ENCODE measurements around the gene RAB6B.

The RAB6B gene

DNA sequence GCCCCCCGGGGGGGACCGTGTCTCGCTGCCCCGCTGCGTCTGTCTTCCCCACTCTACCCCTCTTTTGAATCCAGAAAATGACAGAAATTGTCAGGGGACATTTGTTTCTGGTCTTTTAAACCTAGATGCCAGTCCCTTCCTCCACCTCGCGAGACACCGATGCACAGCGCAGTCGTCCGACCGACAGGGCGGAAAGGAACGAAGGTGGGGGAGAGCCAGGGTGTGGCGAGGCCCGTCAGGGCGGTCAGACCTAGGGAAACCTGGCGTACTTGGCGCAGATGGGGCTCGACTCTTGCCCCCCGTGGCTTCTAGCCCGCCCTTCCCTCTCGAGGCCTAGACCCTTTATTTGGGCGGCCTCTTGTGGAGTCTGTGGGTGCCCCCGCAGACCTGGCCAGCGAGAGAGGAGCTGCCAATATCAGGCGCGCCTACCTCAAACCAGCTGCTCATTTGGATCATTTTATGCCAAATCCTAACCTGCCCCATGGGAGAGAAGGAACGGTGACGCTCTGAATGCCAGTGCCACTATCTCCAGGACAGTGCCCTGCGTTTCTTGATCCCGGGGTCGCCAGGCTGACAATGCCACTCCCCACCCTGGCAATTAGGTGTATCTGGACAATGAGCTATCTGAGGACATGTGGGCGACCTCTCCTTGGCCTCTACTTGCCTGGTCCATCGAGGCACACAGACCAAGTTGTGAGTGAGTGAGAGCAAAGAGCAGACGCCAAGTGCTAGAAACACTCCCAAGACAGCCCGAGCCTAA, 500 bp upstream of the RAB6B start:
- DNase-seq (ENCODE audit: low read depth in 3 of 3, low spot score in 1 of 3) = no peak

GRCh38 chr3:133894353-133895207, 1.1 kb downstream of the RAB6B start:
- DNase-seq (ENCODE audit: low read depth in 3 of 3, low spot score in 1 of 3) = no peak

- no peak for DNase-seq (ENCODE audit: low read depth in 3 of 3, low spot score in 1 of 3)
These were observed 1.9 kb downstream of the RAB6B start for GRCh38 chr3:133893683-133894352.

DNA sequence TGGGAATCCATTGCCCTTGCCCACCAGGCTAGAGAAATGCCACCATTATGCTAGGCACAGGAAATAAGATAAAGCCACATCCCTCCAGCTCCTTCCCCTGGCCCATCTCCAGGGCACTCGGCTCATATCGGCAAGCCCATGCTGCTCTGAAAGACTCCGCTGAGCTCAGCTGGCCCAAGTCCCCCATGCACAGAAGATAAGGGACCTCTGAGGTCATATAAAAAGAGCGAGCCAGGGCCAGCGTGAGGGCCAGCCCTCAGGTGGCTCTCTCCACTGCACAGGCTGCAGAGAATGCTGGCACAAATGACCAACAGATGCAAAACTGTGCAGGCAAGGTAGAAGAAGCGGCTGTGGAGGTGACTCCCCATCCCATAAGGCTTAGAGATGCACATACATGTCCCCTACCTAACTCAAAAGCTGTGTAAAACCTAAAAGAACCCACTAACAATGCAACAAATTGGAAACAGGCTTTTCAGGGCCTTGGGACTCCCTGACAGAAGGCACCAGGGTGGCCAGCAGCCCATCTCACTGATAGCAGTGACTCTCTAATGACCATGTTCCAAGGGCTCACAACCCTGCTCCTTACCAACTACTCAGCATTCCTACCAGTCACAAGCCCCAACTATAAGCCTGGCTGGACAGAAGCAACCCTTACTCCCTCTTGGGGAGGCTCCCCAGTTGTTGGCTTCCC, 3.0 kb downstream of the RAB6B start:
- no peak for DNase-seq (ENCODE audit: low read depth in 3 of 3, low spot score in 1 of 3)

- DNase-seq (ENCODE audit: low read depth in 3 of 3, low spot score in 1 of 3) = no peak
These were observed 3.9 kb downstream of the RAB6B start for GRCh38 chr3:133891662-133892378.

DNA sequence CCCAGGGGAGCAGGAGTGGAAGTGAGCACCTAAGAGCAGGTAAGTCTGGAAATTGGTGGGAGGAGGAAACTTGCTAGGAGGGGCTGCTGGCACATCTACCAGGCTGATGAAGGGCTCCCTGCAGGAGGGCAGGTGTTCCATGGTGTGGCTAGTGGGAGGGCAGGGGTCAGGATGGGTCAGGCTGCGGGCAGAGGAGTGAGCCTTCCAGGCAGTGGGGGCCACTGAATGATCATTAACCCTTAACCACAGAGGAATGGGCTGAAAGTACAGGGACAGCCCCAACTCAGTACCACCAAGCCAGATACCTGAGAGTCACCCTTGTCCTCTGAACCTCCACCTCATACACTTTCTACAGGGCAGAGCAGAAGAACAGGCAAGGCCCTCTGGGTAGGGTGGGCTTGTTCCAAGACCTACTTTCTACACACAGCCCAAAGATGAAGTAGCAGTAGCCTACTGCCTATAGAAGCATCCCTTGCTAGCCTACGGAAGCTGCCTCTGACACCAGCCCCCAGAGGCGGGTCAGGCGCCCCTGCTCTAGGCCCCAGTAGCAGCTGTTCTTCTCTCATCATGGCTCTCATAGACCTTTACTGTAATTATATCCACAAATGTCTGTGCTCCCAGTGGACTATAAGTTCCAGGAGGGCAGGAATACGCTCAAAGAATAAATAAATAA, 4.6 kb downstream of the RAB6B start:
- no peak for DNase-seq (ENCODE audit: low read depth in 3 of 3, low spot score in 1 of 3)

DNA sequence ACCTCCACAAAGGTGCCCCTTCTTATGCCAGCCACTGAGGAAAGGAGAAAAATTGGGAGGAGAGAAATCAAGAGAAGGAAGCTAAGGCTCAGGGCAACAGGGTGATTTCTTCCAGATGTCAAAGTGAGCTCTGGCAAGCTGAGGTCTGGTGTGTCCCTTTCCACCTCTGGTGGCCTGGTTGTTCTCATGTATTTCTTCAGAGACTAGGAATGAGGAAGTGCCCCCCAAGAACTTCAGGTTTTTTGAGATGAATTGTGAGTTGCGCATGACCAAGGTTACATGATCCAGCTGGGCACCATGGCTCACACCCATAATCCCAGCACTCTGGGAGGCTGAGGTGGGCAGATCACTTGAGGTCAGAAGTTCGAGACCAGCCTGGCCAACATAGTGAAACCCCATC, 5.6 kb downstream of the RAB6B start:
- DNase-seq (ENCODE audit: low read depth in 3 of 3, low spot score in 1 of 3) = no peak

GRCh38 chr3:133888726-133889340, 6.8 kb downstream of the RAB6B start:
- no peak for DNase-seq (ENCODE audit: low read depth in 3 of 3, low spot score in 1 of 3)

GRCh38 chr3:133887803-133888703, 7.6 kb downstream of the RAB6B start:
- no peak for DNase-seq (ENCODE audit: low read depth in 3 of 3, low spot score in 1 of 3)

DNA sequence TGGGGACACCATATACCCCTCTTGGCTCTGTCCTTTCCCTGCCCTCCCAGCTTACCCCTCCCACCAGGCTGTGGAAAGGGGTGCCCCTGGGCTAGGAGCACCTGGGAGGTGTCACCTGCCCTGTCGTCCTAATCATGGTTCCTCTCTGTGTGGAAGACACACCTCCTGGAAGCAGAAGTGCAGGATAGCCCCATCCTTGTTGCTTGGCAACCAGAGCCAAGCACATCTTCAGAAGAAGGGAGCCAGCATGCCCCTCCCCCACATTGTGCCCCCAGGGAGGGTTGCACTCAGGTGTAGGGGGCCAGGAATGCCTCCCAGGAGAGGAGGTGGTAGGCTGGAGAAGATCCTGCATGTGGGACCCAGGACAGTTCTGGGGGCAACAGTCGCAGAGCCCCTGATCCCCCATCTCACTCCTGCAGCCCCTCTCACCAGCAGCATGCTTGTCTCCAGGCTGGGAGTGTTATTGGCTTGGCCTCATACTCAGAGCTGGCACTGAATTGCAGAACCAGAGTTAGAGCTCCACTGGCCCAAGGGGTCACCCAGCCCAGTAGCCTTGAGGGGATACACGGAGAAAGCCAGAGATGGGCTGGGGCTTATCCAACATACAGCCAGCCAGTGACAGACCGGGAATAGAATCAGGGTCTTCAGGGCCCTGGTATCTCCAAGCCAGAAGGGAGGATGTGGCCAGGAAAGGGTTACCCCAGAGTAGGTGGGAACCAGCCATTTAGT, 8.4 kb downstream of the RAB6B start:
- no peak for DNase-seq (ENCODE audit: low read depth in 3 of 3, low spot score in 1 of 3)

DNA sequence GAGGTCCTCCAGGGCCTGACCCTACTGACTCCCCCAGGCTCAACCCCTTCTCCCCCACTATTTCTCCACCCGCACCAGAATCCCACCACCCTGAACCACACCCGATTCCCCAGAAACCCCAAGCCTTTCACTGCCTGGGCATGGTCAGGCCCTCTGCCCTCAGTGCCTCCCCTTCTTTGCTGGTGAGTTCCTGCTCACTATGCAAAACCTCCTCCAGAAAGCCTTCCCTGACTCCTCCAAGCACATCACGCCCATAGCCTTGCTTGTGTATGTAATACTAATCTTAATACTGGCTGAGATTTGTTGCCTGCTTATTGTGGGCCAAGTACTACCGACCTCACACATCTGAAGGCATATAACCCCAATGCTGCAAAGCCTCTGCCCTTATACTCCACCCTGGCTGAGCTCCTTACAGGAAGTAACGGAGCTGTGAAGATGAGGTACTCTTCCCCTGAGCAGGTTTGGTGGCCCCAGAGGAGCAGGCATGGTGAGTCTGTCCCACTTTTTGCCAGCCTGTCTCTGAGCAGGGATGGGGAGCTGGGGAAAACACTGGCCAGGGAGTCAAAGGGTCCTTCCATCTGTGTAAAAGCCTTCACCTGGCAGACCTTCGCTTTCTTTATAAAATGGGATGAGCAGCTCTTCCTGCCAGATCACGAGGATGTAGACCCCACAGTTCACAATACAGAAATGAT, 9.5 kb downstream of the RAB6B start:
- no peak for DNase-seq (ENCODE audit: low read depth in 3 of 3, low spot score in 1 of 3)

DNA sequence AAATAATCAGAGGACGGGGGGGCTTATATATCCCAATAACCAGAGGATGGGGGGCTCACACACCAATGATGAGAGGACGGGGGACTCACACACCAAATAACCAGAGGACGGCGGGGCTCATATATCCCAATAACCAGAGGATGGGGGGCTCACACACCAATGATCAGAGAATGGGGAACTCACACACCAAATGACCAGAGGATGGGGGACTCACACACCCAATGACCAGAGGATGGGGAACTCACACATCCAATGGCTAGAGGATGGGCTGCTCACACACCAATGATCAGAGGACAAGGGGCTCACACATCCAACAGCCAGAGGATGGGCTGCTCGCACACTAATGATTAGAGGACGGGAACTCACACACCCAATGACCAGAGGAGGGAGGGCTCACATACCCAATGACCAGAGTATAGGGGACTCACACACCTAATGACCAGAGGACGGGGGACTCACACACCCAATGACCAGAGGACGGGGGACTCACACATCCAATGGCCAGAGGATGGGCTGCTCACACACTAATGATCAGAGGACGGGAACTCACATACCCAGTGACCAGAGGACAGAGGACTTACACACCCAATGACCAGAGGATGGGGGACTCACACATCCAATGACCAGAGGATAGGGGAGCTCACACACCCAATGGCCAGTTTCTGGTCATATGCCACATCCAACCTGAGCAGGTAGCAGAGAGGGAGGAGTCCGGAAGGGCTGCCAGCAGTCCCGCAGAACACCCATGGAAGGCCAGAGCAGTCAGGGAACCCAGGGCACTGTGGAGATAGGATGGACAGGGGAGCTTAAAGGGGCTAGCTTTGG, 10.6 kb downstream of the RAB6B start:
- DNase-seq (ENCODE audit: low read depth in 3 of 3, low spot score in 1 of 3) = no peak

DNA sequence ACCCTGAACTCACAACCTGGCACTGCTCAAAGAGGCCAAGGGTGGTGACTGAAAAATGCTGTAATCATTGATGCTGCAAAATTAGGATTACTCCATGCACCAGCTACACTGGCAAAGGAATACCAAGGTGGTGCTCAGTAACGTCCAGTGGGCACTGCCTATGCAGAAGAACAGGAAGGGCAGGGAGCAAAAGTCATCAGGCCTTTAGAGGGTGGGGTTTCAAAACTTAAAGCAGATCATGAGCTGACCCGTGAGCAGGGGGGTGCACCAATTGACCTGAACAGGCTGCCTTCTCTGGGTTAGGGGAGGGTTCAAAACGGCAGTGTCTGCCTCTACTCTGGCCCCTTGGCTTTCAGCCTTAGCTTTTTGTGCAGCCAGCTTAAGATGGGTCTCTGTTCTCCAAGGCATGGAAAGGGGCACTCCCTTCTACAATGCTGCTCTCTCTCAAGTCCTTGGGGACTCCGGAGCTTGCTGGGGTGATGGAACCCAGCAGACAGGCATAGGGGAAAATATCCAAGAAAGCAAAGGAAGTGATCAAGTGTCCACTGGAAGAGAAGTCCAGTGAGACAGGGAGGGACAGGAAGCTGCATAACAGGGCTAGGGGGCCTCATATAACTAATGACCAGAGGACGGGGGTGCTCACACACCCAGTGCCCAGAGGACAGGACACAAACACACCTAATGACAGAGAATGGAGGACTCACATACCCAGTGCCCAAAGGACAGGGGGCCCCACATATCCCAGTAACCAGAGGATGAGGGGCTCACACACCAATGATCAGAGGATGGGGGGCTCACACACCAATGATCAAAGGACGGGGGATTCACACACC, 11.4 kb downstream of the RAB6B start:
- no peak for DNase-seq (ENCODE audit: low read depth in 3 of 3, low spot score in 1 of 3)

DNA sequence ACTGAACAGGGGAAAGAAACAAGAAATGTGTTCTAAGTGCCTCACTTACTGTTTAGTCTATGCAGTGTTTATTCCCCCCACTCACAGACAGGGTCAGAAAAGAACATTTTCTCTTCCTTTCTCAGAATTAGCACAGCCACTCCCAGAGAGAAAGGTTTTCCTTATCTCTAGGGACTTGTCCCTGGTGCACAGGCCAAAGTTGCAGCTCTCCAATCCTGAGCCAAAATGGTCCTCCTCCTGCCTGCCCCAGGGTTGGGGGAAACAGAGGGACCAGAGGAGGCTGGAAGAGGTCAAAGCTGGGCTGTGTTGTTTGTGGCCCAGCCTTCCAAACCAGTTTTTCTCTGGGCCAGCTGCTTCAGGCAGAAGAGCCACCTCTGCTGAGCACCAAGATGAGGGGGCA, 12.0 kb downstream of the RAB6B start:
- DNase-seq (ENCODE audit: low read depth in 3 of 3, low spot score in 1 of 3) = no peak

DNA sequence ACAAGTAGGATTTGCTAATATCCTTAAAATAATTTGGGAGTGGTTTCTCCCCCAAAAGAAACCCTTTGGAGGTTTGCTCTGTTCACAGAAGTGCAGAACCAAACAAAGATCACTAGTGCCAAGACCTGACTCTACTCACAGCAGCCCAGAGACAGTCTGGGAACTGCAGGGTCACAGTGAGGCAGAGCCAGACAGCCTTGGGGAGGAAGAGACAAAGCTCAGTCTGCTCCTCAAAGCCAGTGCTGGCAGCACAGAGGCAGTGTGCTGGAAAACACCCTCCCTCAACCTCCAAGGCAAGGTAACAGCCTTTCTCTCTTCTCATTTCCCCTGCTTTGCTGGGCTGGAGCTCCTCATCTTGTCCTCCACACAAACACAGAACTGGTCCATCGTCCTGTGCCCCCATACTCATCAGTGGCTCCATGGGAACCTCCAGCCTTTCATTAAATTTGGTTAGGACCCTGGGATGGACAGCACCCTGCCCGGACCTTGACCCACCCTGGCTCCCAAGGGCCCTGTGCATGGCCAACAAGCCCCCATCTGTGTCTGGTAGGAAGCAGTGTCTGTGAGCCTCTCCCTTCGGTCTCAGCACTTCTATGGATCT, 12.6 kb downstream of the RAB6B start:
- DNase-seq (ENCODE audit: low read depth in 3 of 3, low spot score in 1 of 3) = no peak
